ENCODE results near the gene WHRN. TPM values are rescaled to one million over a fixed set of nuclear protein-coding genes. Genes with fewer than 3 reads are reported as not detected.

WHRN gene
- total RNA-seq, 1 donor from 2014 or later, result 0.80 TPM

DNA sequence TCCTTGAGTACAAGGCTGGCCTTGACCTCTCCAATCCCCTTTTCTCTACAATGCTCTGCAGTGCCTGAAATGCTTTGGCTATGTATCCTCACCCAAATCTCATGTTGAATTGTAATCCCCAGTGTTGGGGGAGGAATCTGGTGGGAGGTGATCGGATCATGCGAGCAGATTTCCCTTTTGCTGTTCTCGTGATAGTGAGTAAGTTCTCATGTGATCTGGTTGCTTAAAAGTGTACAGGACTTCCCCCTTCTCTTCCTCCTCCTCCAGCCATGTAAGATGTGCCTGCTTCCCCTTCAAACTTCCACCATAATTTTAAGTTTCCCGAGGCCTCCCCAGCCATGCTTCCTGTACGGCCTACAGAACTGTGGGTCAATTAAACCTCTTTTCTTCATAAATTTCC lies 89.0 kb downstream of the WHRN start:
- TF ChIP-seq, protein P1, sequence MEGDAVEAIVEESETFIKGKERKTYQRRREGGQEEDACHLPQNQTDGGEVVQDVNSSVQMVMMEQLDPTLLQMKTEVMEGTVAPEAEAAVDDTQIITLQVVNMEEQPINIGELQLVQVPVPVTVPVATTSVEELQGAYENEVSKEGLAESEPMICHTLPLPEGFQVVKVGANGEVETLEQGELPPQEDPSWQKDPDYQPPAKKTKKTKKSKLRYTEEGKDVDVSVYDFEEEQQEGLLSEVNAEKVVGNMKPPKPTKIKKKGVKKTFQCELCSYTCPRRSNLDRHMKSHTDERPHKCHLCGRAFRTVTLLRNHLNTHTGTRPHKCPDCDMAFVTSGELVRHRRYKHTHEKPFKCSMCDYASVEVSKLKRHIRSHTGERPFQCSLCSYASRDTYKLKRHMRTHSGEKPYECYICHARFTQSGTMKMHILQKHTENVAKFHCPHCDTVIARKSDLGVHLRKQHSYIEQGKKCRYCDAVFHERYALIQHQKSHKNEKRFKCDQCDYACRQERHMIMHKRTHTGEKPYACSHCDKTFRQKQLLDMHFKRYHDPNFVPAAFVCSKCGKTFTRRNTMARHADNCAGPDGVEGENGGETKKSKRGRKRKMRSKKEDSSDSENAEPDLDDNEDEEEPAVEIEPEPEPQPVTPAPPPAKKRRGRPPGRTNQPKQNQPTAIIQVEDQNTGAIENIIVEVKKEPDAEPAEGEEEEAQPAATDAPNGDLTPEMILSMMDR (IDR thresholded peaks at IDR 0.05; ENCODE audit: borderline replicate concordance), result no peak
- H3K27ac ChIP-seq (replicated peaks), result no peak overlapping the region
- no peaks in the 10 kb centered on the region for H3K36me3 ChIP-seq
- H3K27me3 ChIP-seq (ENCODE audit: low read depth), result peaks cover 29% of the 10 kb centered on the region
- H3K4me3 ChIP-seq, result no peak overlapping the region
- intact Hi-C loops (cut with micrococcal nuclease), result no loop called here
- no peaks in the 10 kb centered on the region for H3K4me1 ChIP-seq
- DNase-seq, result no peak
- H3K9me3 ChIP-seq (replicated peaks), result no peaks in the 10 kb centered on the region

DNA sequence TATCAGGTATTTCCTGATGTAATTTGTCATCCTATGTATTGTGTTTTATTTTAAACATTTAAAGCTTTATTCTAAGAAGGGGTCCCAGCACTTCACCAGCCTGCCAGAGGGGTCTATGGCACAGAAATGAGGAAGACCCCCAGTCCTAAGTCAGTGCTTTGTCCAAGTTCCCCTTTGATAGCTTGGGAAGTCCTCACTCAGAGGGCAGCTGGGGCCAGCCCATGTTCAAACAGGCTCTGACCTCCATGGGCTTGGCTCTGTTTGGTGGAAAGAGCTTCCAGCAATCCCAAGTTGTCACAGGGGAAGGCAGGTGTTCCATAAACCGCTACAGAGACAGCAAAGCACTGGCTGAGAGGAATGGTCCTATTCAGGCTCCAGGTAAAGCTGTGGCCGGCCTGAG lies 90.9 kb downstream of the WHRN start:
- TF ChIP-seq, protein P1 (IDR thresholded peaks at IDR 0.05; ENCODE audit: borderline replicate concordance), result no peak
- H3K4me1 ChIP-seq, result no peaks in the 10 kb centered on the region
- H3K27me3 ChIP-seq (ENCODE audit: low read depth), result peaks cover 23% of the 10 kb centered on the region
- no peaks in the 10 kb centered on the region for H3K9me3 ChIP-seq (replicated peaks)
- intact Hi-C loops (cut with micrococcal nuclease), result no loop called here
- H3K27ac ChIP-seq (replicated peaks), result no peak overlapping the region
- no peaks in the 10 kb centered on the region for H3K36me3 ChIP-seq
- H3K4me3 ChIP-seq, result no peak overlapping the region
- no peak for DNase-seq

DNA sequence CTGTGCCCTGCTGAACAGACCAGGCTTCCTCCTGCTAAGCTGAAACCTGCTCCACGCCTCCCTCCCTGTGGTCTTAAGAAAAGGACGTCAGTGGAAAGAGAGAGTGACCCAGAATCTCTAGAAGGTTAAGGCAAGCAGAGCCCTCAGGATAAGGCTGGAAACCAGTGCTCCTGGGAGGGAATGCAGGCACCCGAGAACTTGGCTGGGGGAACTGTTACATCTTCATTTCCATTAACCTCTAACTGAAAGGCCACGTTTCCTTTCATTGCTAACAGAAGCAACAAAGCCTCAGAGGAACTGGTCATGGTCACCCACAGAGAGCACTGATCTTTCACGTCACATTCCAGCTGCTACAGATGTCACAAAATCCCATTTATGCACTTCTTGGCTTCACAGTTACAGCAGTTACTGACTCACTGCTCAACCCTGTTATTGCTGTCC lies 91.4 kb downstream of the WHRN start:
- Histone ChIP-seq H3K36me3 (no peaks in the 10 kb centered on the region), H3K4me1 (no peaks in the 10 kb centered on the region), H3K27ac (replicated peaks) (no peak overlapping the region), H3K4me3 (no peak overlapping the region), H3K27me3 (ENCODE audit: low read depth) (peaks cover 18% of the 10 kb centered on the region), H3K9me3 (replicated peaks) (no peaks in the 10 kb centered on the region)
- DNase-seq, result no peak
- TF ChIP-seq, protein P1 (IDR thresholded peaks at IDR 0.05; ENCODE audit: borderline replicate concordance), result no peak
- intact Hi-C loops (cut with micrococcal nuclease), result no loop called here

DNA sequence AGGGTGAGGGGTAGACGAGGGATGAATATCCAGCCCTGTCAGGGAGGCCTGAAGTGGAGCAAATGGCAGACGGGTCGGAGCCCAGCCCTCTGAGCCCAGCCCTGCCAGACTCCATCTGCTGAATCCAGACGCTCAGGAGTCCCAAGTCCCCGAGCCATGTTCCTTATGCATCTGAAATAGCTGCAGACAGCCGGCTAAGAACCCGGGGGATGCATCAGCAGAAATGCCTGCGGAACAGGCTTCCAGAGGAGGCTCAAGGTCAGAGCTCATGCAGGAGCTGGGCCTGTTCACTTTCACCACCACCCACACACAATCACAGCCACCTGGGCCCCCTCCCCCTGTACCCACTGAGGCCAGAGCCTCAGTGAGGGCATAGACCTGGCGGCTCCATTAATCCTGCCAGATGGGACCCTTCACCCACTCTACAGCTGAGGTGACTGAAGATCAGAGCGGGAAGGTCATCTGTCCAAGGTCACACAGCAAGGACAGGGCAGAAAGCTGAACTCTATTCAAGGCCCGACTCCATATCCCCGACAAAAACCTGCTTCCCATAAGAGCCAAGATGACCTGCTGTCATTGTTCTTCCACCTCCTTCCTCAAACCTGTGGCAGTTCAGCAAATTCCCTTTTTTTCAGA lies 93.1 kb downstream of the WHRN start:
- intact Hi-C loops (cut with micrococcal nuclease), result no loop called here
- Histone ChIP-seq H3K9me3 (replicated peaks) (no peaks in the 10 kb centered on the region), H3K4me3 (no peak overlapping the region), H3K27me3 (ENCODE audit: low read depth) (peaks cover 10% of the 10 kb centered on the region), H3K27ac (replicated peaks) (no peak overlapping the region), H3K4me1 (no peaks in the 10 kb centered on the region), H3K36me3 (no peaks in the 10 kb centered on the region)
- TF ChIP-seq, protein P1 (IDR thresholded peaks at IDR 0.05; ENCODE audit: borderline replicate concordance), result no peak
- no peak for DNase-seq

DNA sequence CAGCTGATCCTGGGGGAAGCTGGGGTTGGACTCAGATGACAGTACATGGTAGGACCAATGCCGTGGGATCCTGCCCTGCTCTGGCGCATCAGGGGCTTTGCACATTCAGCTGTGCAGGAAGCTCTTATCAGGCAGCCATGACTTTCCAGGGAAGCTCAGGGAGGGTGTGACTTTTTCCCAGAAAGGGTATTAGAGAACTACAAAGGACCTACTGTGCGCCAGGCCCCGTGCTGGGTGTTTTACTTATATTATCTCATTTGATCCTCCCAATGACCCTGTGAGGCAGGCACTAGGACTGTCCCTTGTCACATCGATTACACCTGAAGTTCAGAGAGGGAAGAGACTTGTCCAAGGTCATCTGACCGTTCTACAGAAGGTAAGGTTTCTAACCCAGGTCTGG lies 93.8 kb downstream of the WHRN start:
- intact Hi-C loops (cut with micrococcal nuclease), result no loop called here
- H3K4me3 ChIP-seq, result no peak overlapping the region
- TF ChIP-seq, protein P1 (IDR thresholded peaks at IDR 0.05; ENCODE audit: borderline replicate concordance), result no peak

More for the DNA sequence above, 93.8 kb downstream of the WHRN start:
- no peaks in the 10 kb centered on the region for H3K4me1 ChIP-seq
- no peak overlapping the region for H3K27ac ChIP-seq (replicated peaks)
- H3K27me3 ChIP-seq (ENCODE audit: low read depth), result peaks cover 14% of the 10 kb centered on the region
- no peaks in the 10 kb centered on the region for H3K36me3 ChIP-seq
- DNase-seq, result no peak
- H3K9me3 ChIP-seq (replicated peaks), result no peaks in the 10 kb centered on the region
